H1 (cell line): ENCODE results near the gene CYP17A1. TPM values are rescaled to one million over a fixed set of nuclear protein-coding genes. Genes with fewer than 3 reads are reported as not detected.

Source experiments
- CTCF ChIA-PET: fragments of 300-600 bp; sonication (Branson Sonifier 250); formaldehyde crosslinking; loops from one replicate; lab custom pipeline; 2021; ENCODE audit not compliant: partially characterized antibody; lab: Charles Lee
- POLR2A ChIA-PET: fragments of 300-600 bp; sonication (Branson Sonifier 250); formaldehyde crosslinking; loops from one replicate; lab custom pipeline; 2021; ENCODE audit warnings: inconsistent platforms; ENCODE audit not compliant: partially characterized antibody; lab: Charles Lee
- DNase-seq, 2 experiments: peaks; one replicate each; pipeline versions ENCODE4 v3.0.0 to v3.0.0-alpha.2; 2010 to 2022; ENCODE audit warnings: low spot score in 2 of 2, low read depth in 1 of 2, mixed read lengths in 1 of 2
- FAIRE-seq: peaks from 2 replicates; lab custom pipeline; 2011; peaks lifted over from hg19 to GRCh38; lab: Jason Lieb, UNC
- H2AFZ ChIP-seq: 2 replicates; pipeline ENCODE4 v1.8.1; 2012; ENCODE audit warnings: low read length, inconsistent platforms
- H2AK5ac ChIP-seq: 2 replicates; pipeline ENCODE4 v1.6.1; 2013; ENCODE audit warnings: low read depth, low read length
- H2BK120ac ChIP-seq: replicated peaks from 2 replicates; pipeline ENCODE3; 2013; ENCODE audit warnings: low read depth, low read length, inconsistent platforms
- H2BK12ac ChIP-seq: 2 replicates; pipeline ENCODE4 v1.6.1; 2013; ENCODE audit warnings: low read depth, low read length
- H2BK15ac ChIP-seq: 2 replicates; pipeline ENCODE4 v1.6.1; 2013; ENCODE audit warnings: low read length
- H2BK20ac ChIP-seq: 2 replicates; pipeline ENCODE4 v1.6.1; 2013; ENCODE audit warnings: low read length
- H2BK5ac ChIP-seq: 2 replicates; pipeline ENCODE4 v1.6.1; 2013; ENCODE audit warnings: low read depth, low read length
- H3K14ac ChIP-seq: 2 replicates; pipeline ENCODE4 v1.6.1; 2013; ENCODE audit warnings: inconsistent platforms; ENCODE audit not compliant: insufficient read length
- H3K18ac ChIP-seq: 2 replicates; pipeline ENCODE4 v1.6.1; 2013; ENCODE audit warnings: low read length; ENCODE audit errors: extremely low read depth
- H3K23ac ChIP-seq: 2 replicates; pipeline ENCODE4 v1.6.1; 2013; ENCODE audit warnings: inconsistent platforms; ENCODE audit not compliant: insufficient read length
- H3K23me2 ChIP-seq: 2 replicates; pipeline ENCODE4 v1.6.1; 2013; ENCODE audit warnings: low read depth, low read length
- H3K27ac ChIP-seq: 2 replicates; pipeline ENCODE4 v1.6.1; 2011; ENCODE audit warnings: low read depth, low read length, inconsistent platforms
- H3K27me3 ChIP-seq, 4 experiments: replicated peaks in 1 of 4; 1 replicate in 1 of 4; 2 replicates in 3 of 4; pipeline versions ENCODE4 v1.6.1 to v1.8.1; 2011 to 2013; ENCODE audit warnings: low read length in 3 of 4, mild to moderate bottlenecking in 3 of 4, inconsistent platforms in 2 of 4, mixed read lengths in 2 of 4, moderate library complexity in 1 of 4; ENCODE audit not compliant: control insufficient read depth in 3 of 4, insufficient read depth in 3 of 4; ENCODE audit errors: extremely low read depth in 1 of 4
- H3K36me3 ChIP-seq, 4 experiments: 2 replicates each; pipeline versions ENCODE4 v1.6.1 to v1.8.1; 2011 to 2013; ENCODE audit warnings: mild to moderate bottlenecking in 4 of 4, low read length in 3 of 4, moderate library complexity in 2 of 4, control low read depth in 1 of 4, inconsistent platforms in 1 of 4; ENCODE audit not compliant: insufficient read depth in 4 of 4, control insufficient read depth in 2 of 4
- H3K4ac ChIP-seq: replicated peaks from 2 replicates; pipeline ENCODE3; 2013; ENCODE audit warnings: low read length, low read depth, mixed read lengths, inconsistent platforms; ENCODE audit not compliant: insufficient read length
- H3K4me1 ChIP-seq, 4 experiments: replicated peaks in 1 of 4; 1 replicate in 1 of 4; 2 replicates in 3 of 4; pipeline versions ENCODE4 v1.6.1 to v1.8.1; 2011 to 2013; ENCODE audit warnings: low read length in 3 of 4, inconsistent platforms in 2 of 4, mixed read lengths in 1 of 4; ENCODE audit not compliant: insufficient read depth in 4 of 4, control insufficient read depth in 3 of 4
- H3K4me2 ChIP-seq, 2 experiments: 2 replicates each; pipeline versions ENCODE4 v1.6.1 to v1.8.1; 2011 to 2013; ENCODE audit warnings: low read depth in 2 of 2, low read length in 2 of 2, control low read depth in 1 of 2, inconsistent platforms in 1 of 2, mild to moderate bottlenecking in 1 of 2; ENCODE audit not compliant: insufficient read depth in 1 of 2
- H3K4me3 ChIP-seq, 4 experiments: fragments of 200-600, 300-600 bp in 1 of 4; sonication (generic), shearing (Covaris generic), sonication (Bioruptor Twin) in 1 of 4; 2 replicates each; pipeline versions ENCODE4 v1.5.1 to v1.8.1; 2011 to 2016; ENCODE audit warnings: low read length in 4 of 4, low read depth in 3 of 4, control low read depth in 2 of 4, inconsistent platforms in 2 of 4, mild to moderate bottlenecking in 2 of 4, mixed read lengths in 1 of 4, moderate library complexity in 1 of 4; ENCODE audit not compliant: insufficient read depth in 2 of 4; ENCODE audit errors: extremely low read depth in 1 of 4
- H3K56ac ChIP-seq: replicated peaks from 2 replicates; pipeline ENCODE3; 2013; ENCODE audit warnings: low read depth, mild to moderate bottlenecking, mixed read lengths, low read length, inconsistent platforms; ENCODE audit not compliant: insufficient read length
- H3K79me1 ChIP-seq: 2 replicates; pipeline ENCODE4 v1.6.1; 2013; ENCODE audit warnings: low read depth, low read length, control low read depth
- H3K79me2 ChIP-seq, 2 experiments: 2 replicates each; pipeline versions ENCODE4 v1.6.1 to v1.8.1; 2012 to 2013; ENCODE audit warnings: low read length in 2 of 2, mild to moderate bottlenecking in 2 of 2, inconsistent platforms in 1 of 2; ENCODE audit not compliant: insufficient read depth in 2 of 2, control insufficient read depth in 1 of 2
- H3K9ac ChIP-seq, 4 experiments: replicated peaks in 1 of 4; 1 replicate in 1 of 4; 2 replicates in 3 of 4; pipeline versions ENCODE4 v1.6.1 to v1.8.1; 2011 to 2013; ENCODE audit warnings: low read depth in 3 of 4, low read length in 3 of 4, control low read depth in 2 of 4, mild to moderate bottlenecking in 2 of 4, moderate library complexity in 2 of 4, inconsistent platforms in 1 of 4; ENCODE audit errors: extremely low read depth in 1 of 4
- H3K9me3 ChIP-seq, 2 experiments: 2 replicates each; pipeline versions ENCODE4 v1.6.1 to v1.8.1; 2012 to 2013; ENCODE audit warnings: mild to moderate bottlenecking in 2 of 2, moderate library complexity in 2 of 2, control low read depth in 1 of 2, inconsistent platforms in 1 of 2, low read depth in 1 of 2, low read length in 1 of 2, mixed read lengths in 1 of 2; ENCODE audit not compliant: insufficient read depth in 2 of 2
- H4K20me1 ChIP-seq, 2 experiments: replicated peaks in 1 of 2; 2 replicates each; pipeline versions ENCODE3 to v1.8.1; 2011 to 2013; ENCODE audit warnings: inconsistent platforms in 2 of 2, low read length in 2 of 2, mild to moderate bottlenecking in 1 of 2; ENCODE audit not compliant: insufficient read depth in 2 of 2, control insufficient read depth in 1 of 2
- H4K5ac ChIP-seq: 2 replicates; pipeline ENCODE4 v1.6.1; 2013; ENCODE audit warnings: low read length, low read depth, mixed read lengths, inconsistent platforms; ENCODE audit not compliant: insufficient read length
- H4K8ac ChIP-seq: 2 replicates; pipeline ENCODE4 v1.8.0; 2013; ENCODE audit warnings: mild to moderate bottlenecking, moderate library complexity, low read length, inconsistent platforms; ENCODE audit not compliant: insufficient read depth; ENCODE audit errors: extremely low read depth
- H4K91ac ChIP-seq: replicated peaks from 2 replicates; pipeline ENCODE3; 2013; ENCODE audit warnings: low read length, mixed read lengths, inconsistent platforms; ENCODE audit not compliant: insufficient read length
- BRCA1 ChIP-seq: IDR thresholded peaks from 2 replicates; pipeline ENCODE4 v1.6.1; 2012; ENCODE audit warnings: low read depth, low read length, improper control_type of control experiment
- CEBPB ChIP-seq: IDR thresholded peaks from 2 replicates; pipeline ENCODE4 v1.6.1; 2012; ENCODE audit warnings: low read depth, low read length
- CTCF ChIP-seq, 3 experiments: IDR thresholded peaks; 1 replicate in 2 of 3; 2 replicates in 1 of 3; pipeline versions ENCODE4 v1.5.1 to v1.6.1; 2011; ENCODE audit warnings: low read length in 3 of 3, mild to moderate bottlenecking in 3 of 3, inconsistent platforms in 2 of 3, low read depth in 1 of 3, moderate library complexity in 1 of 3; ENCODE audit not compliant: insufficient read depth in 1 of 3; ENCODE audit errors: control extremely low read depth in 1 of 3
- EGR1 ChIP-seq: IDR thresholded peaks from 2 replicates; pipeline ENCODE4 v1.6.1; 2011; ENCODE audit warnings: low read depth, low read length, borderline replicate concordance
- POLR2A ChIP-seq, 2 experiments: IDR thresholded peaks; 1 replicate in 1 of 2; 2 replicates in 1 of 2; pipeline ENCODE4 v1.6.1; 2011; ENCODE audit warnings: low read depth in 2 of 2, low read length in 2 of 2, mild to moderate bottlenecking in 2 of 2; ENCODE audit errors: control extremely low read depth in 1 of 2
- RXRA ChIP-seq: IDR thresholded peaks from 2 replicates; pipeline ENCODE4 v1.6.1; 2011; ENCODE audit warnings: low read depth, mild to moderate bottlenecking, low read length, moderate library complexity; ENCODE audit not compliant: insufficient read depth
- SIN3A ChIP-seq, 2 experiments: IDR thresholded peaks in 1 of 2; conservative IDR thresholded peaks in 1 of 2; 2 replicates each; pipeline ENCODE4 v1.6.1; 2011 to 2012; ENCODE audit warnings: low read length in 2 of 2, improper control_type of control experiment in 1 of 2, low read depth in 1 of 2, mild to moderate bottlenecking in 1 of 2
- SIX5 ChIP-seq: IDR thresholded peaks from 2 replicates; pipeline ENCODE4 v1.6.1; 2011; ENCODE audit warnings: mild to moderate bottlenecking, low read depth, low read length
- TAF7 ChIP-seq: optimal IDR thresholded peaks from 2 replicates; pipeline ENCODE3; 2011; ENCODE audit warnings: low read depth, mild to moderate bottlenecking, inconsistent platforms, low read length, moderate library complexity, borderline replicate concordance
- YY1 ChIP-seq: IDR thresholded peaks from 2 replicates; pipeline ENCODE4 v1.6.1; 2011; ENCODE audit warnings: low read depth, mild to moderate bottlenecking, low read length
- WGBS, 2 experiments: shearing (Covaris generic) in 1 of 2; methylation state at CpG; one replicate each; pipeline versions ENCODE4 v1.1.6 to v1.1.7; 2013 to 2015; ENCODE audit warnings: low lambda C conversion rate in 2 of 2, mixed read lengths in 2 of 2, inconsistent platforms in 1 of 2, low coverage in 1 of 2, missing lambda C conversion rate in 1 of 2; ENCODE audit not compliant: insufficient replicate concordance in 2 of 2, insufficient coverage in 1 of 2, insufficient read length in 1 of 2; ENCODE audit errors: extremely low coverage in 1 of 2, missing lambda C conversion rate in 1 of 2; 5-methylcytosine and 5-hydroxymethylcytosine counted together
- polyA plus RNA-seq, 7 experiments: library from polyadenylated mRNA; depleted of rRNA in 3 of 7; stranded (reverse) in 5 of 7; unstranded in 2 of 7; fragments of >200 nt in 5 of 7; fragments of 200-250 nt in 2 of 7; gene quantifications; 1 replicate in 5 of 7; 2 replicates in 1 of 7; 4 replicates in 1 of 7; pipeline versions ENCODE4 v1.2.1 to v1.2.3, GENCODE V29; 2011 to 2013; ENCODE audit warnings: missing spikeins in 2 of 7, mixed read lengths in 2 of 7
- total RNA-seq: library from RNA; stranded (reverse); fragmentation: NEBNext Ultra II Directional; extraction: Animal tissue kit (Norgen Biotek cat#: 25700); gene quantifications from 2 replicates; pipeline ENCODE4 v1.2.1, GENCODE V29; 2021
- TF ChIP-seq, protein P1 (sequence below): IDR thresholded peaks from 2 replicates; pipeline ENCODE4 v1.6.1; 2011; ENCODE audit warnings: low read depth, mild to moderate bottlenecking, low read length; ENCODE audit not compliant: insufficient read depth

The CYP17A1 gene
- total and polyA plus RNA-seq, 2 of the 8 experiments (the other 6 are each of a cell fraction or from before 2014, with no cell fraction given) = not detected

DNA sequence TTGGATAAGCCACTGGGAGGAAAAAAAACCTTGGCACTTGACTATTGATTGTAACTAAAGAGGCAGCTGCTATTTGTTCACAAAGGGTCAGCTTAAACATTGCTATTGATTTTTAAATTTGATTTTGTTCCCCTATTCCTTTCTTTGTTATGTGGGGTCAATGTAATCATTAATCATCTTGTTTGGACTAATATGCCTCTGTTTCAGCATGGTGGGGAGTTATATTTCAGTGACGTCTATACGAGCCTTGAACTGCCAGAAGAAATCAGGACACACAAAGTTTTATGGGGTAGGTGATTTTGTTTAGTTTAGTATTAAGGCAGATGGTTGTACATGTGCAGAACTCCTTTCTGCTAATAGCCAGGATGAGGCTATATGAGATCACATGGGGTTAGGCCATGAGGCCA is 39.5 kb upstream of the CYP17A1 start:
- H3K9me3 ChIP-seq = no peaks in the 10 kb centered on the region
- no peak overlapping the region for H3K4ac ChIP-seq
- ChIA-PET POLR2A (no interaction called here), CTCF (interaction anchor here (1.7 to 2.9 kb wide), 3 partner anchors 24 to 193 kb away, joined by 7 to 10 read pairs (median 9); no protein-coding TSS in a partner anchor)
- DNase-seq = no peak
- no peak overlapping the region for H2AK5ac ChIP-seq
- no peak overlapping the region for H3K9ac ChIP-seq
- peaks cover 0 to 1% of the 10 kb centered on the region in 2 experiments for H4K20me1 ChIP-seq
- no peak overlapping the region for H2AFZ ChIP-seq
- H3K27ac ChIP-seq = no peak overlapping the region
- no peak overlapping the region for H4K91ac ChIP-seq
- WGBS, 2 experiments = 94% methylated on average over 2 of the region's 2 CpGs; no CpG with 5 or more reads in 1 of the 2 experiments
- no peak overlapping the region for H2BK20ac ChIP-seq
- H2BK120ac ChIP-seq = no peak overlapping the region
- no peak overlapping the region for H4K8ac ChIP-seq
- no peaks in the 10 kb centered on the region for H3K79me2 ChIP-seq
- H2BK12ac ChIP-seq = no peak overlapping the region
- no peak for FAIRE-seq
- H3K4me1 ChIP-seq = no peaks in the 10 kb centered on the region
- H3K56ac ChIP-seq = no peak overlapping the region
- H3K14ac ChIP-seq = no peak overlapping the region
- no peaks in the 10 kb centered on the region for H3K27me3 ChIP-seq
- no peak overlapping the region for H2BK15ac ChIP-seq
- no peak overlapping the region for H3K4me2 ChIP-seq
- H3K18ac ChIP-seq = no peak overlapping the region
- peaks cover 3 to 11% (median 5%) of the 10 kb centered on the region in 4 experiments; a peak in 5 of 8 replicates for H3K36me3 ChIP-seq
- H3K23ac ChIP-seq = no peak overlapping the region
- no peaks in the 10 kb centered on the region for H3K23me2 ChIP-seq
- no peaks in the 10 kb centered on the region for H3K79me1 ChIP-seq
- H4K5ac ChIP-seq = no peak overlapping the region
- H2BK5ac ChIP-seq = no peak overlapping the region
- no peak overlapping the region for H3K4me3 ChIP-seq
- TF ChIP-seq YY1 = no peak
- TF ChIP-seq POLR2A (IDR thresholded peaks at IDR 0.05; ENCODE audit: control extremely low read depth in 1 of 2, low read depth in 2 of 2, low read length in 2 of 2) = no peak
- no peak for TF ChIP-seq SIN3A (conservative IDR thresholded peaks at IDR 0.05 in 1 of 2, IDR thresholded peaks at IDR 0.05 in 1 of 2; ENCODE audit: low read depth in 1 of 2, low read length in 2 of 2)
- no peak for TF ChIP-seq RXRA
- TF ChIP-seq BRCA1 = no peak
- no peak for TF ChIP-seq SIX5
- TF ChIP-seq TAF7 = no peak
- TF ChIP-seq CTCF (IDR thresholded peaks at IDR 0.05; ENCODE audit: control extremely low read depth in 1 of 3, insufficient read depth in 1 of 3, low read depth in 1 of 3, low read length in 3 of 3) = no peak
- TF ChIP-seq, protein P1, sequence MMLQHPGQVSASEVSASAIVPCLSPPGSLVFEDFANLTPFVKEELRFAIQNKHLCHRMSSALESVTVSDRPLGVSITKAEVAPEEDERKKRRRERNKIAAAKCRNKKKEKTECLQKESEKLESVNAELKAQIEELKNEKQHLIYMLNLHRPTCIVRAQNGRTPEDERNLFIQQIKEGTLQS = no peak
- no peak for TF ChIP-seq CEBPB
- no peak for TF ChIP-seq EGR1
